ENCODE results near the gene PRDM5. TPM values are rescaled to one million over a fixed set of nuclear protein-coding genes. Genes with fewer than 3 reads are reported as not detected.
"Not testable (repeated sequence)": the region's sequence is repeated elsewhere in the genome, so short reads cannot be mapped to it uniquely, and the experiment has no call there.

Gene PRDM5
- total RNA-seq, 6 donors from 2014 or later, result 8.0 to 28.3 (median 18.9) TPM

DNA sequence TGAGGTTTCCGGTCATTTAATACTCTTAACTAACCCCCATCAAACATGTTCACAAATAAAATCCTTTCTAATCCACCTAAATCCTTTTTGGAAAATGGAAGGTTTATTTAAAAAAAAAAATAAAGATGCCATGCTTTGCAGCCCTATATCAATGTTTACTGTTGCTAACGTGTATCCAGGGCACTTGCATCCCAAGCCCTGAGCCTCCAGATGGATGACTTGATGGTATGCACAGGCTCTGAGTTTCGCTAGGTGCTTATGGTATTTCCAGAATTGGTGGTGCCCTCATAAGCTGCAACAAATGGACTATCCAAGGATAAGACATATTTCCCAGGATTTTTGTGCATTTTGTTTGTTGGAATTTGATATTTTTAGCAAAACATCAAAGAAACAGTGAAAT is 257.7 kb downstream of the PRDM5 start:
- H3K27ac ChIP-seq, result no peak overlapping the region
- ATAC-seq (ENCODE audit: low FRiP score in 2 of 2), result no peak
- no peaks in the 10 kb centered on the region for H3K9me3 ChIP-seq
- TF ChIP-seq EP300 (IDR thresholded peaks at IDR 0.05), result no peak
- H3K4me1 ChIP-seq, result no peaks in the 10 kb centered on the region
- H3K27me3 ChIP-seq, result no peaks in the 10 kb centered on the region
- no peak overlapping the region for H3K4me3 ChIP-seq
- H3K36me3 ChIP-seq, result no peaks in the 10 kb centered on the region
- no peak for DNase-seq
- WGBS, 2 donors, result 87 to 89% methylated on average over 3 of the region's 3 CpGs

DNA sequence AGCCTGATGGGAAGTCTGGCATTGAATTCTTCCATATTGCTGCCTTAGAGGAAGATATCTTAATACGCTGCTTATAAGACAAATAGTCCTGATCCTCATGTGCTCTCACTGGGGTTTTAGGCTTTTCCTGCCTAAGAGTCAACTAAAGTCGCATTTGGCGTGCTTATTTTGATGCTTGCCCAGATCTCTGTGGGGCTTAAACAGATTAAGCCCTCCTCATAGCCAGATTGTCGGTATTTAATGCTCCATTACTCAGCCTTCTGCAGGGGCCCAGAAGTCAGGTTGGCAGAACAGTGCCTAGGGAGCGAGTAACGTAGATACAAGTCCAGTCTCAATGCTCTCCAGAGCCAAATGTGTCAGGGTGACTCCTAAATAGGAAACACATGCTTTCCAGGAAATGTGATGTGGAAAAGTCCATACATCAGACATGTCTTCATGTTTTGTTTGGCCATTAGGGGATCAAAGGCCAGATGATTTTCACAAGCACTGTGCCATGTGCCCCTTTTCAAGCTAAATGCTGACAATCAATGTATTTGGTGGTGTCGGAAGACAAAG is 262.8 kb downstream of the PRDM5 start:
- no peaks in the 10 kb centered on the region for H3K9me3 ChIP-seq
- H3K4me3 ChIP-seq, result no peak overlapping the region
- DNase-seq (no peak), ATAC-seq (ENCODE audit: low FRiP score in 2 of 2) (no peak)
- TF ChIP-seq EP300 (IDR thresholded peaks at IDR 0.05) (no peak), POLR2AphosphoS5 (IDR thresholded peaks at IDR 0.05) (no peak), POLR2A (IDR thresholded peaks at IDR 0.05) (no peak)
- TF ChIP-seq, protein P1, sequence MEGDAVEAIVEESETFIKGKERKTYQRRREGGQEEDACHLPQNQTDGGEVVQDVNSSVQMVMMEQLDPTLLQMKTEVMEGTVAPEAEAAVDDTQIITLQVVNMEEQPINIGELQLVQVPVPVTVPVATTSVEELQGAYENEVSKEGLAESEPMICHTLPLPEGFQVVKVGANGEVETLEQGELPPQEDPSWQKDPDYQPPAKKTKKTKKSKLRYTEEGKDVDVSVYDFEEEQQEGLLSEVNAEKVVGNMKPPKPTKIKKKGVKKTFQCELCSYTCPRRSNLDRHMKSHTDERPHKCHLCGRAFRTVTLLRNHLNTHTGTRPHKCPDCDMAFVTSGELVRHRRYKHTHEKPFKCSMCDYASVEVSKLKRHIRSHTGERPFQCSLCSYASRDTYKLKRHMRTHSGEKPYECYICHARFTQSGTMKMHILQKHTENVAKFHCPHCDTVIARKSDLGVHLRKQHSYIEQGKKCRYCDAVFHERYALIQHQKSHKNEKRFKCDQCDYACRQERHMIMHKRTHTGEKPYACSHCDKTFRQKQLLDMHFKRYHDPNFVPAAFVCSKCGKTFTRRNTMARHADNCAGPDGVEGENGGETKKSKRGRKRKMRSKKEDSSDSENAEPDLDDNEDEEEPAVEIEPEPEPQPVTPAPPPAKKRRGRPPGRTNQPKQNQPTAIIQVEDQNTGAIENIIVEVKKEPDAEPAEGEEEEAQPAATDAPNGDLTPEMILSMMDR (IDR thresholded peaks at IDR 0.05), result no peak
- peaks cover 0 to 8% (median 5%) of the 10 kb centered on the region in 4 donors for H3K4me1 ChIP-seq
- no peak overlapping the region for H3K27ac ChIP-seq
- H3K27me3 ChIP-seq, result no peaks in the 10 kb centered on the region
- H3K36me3 ChIP-seq, result no peaks in the 10 kb centered on the region
- 86 to 87% methylated on average over 7 of the region's 7 CpGs for WGBS, 2 donors

DNA sequence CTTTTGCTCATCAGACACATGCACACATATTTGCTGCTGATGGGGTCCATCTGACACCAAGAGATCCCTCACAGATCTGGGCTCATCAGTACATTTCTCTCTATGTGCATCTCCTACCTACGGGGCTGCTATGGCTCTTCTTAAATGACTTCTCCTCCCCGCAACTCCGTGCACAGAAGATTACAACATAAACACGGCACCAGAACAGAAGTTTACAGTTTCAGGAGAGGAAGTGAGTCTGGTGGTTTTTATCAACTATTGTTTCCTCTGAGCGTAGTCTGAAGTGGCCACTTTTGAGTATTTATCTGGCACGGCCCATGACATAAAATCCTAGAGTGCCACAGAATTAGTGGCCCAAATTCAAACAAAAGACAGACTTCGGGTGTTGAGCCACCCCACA is 263.8 kb downstream of the PRDM5 start:
- WGBS, 2 donors, result 19 to 20% methylated on average over 7 of the region's 7 CpGs
- DNase-seq, result no peak
- Histone ChIP-seq H3K27me3 (no peaks in the 10 kb centered on the region), H3K27ac (no peak overlapping the region), H3K4me1 (peaks cover 0 to 8% (median 5%) of the 10 kb centered on the region in 4 donors), H3K9me3 (no peaks in the 10 kb centered on the region), H3K36me3 (no peaks in the 10 kb centered on the region), H3K4me3 (no peak overlapping the region)
- ATAC-seq (ENCODE audit: low FRiP score in 2 of 2), result no peak
- TF ChIP-seq POLR2AphosphoS5 (IDR thresholded peaks at IDR 0.05) (no peak), EP300 (IDR thresholded peaks at IDR 0.05) (no peak), POLR2A (IDR thresholded peaks at IDR 0.05) (no peak)
- TF ChIP-seq, protein P1 (IDR thresholded peaks at IDR 0.05), result no peak

DNA sequence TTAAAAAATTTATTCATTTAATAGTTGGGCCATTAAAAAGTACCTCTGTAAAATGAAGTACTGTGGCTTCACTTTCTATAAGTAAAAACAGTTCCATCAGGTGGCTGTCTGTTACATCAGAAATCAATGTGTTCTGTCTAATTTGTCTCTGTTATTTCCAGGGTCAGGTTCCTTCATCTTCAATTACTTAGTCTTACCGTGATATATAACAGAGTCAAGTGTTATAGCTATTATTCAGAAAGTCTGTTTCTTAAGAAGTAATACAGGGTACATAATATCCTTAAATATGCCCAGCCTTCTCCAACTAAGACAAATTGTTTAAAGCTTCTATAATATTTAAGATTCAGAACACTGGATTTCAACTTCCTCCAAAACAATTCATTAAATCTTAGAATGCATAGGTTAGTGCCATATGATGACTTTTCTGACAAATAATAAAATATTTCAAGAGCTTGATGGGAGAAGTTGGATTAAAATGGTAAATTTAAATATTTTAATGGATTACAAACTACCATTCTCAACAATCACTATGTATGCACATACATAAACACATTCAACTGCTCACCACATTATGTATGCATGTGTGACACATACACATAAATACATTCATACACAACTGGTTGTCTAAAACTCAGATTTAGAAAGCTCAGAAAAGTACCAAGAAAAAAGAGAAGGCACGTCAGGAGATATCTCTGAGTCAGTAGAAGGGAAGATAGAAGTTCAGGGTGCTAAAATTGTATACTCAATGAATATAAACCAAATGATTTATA is 268.5 kb downstream of the PRDM5 start:
- H3K27me3 ChIP-seq, result no peaks in the 10 kb centered on the region
- no peaks in the 10 kb centered on the region for H3K9me3 ChIP-seq
- no peak overlapping the region for H3K27ac ChIP-seq
- no peak for ATAC-seq (ENCODE audit: low FRiP score in 2 of 2)
- H3K36me3 ChIP-seq, result no peaks in the 10 kb centered on the region
- WGBS, 2 donors, result 95 to 97% methylated on average over 2 of the region's 2 CpGs
- no peak overlapping the region for H3K4me3 ChIP-seq
- no peak for DNase-seq
- peaks cover 0 to 7% (median 5%) of the 10 kb centered on the region in 4 donors for H3K4me1 ChIP-seq
- no peak for TF ChIP-seq POLR2A (IDR thresholded peaks at IDR 0.05)
- TF ChIP-seq, protein P1 (IDR thresholded peaks at IDR 0.05), result no peak
- TF ChIP-seq POLR2AphosphoS5 (IDR thresholded peaks at IDR 0.05), result no peak
- no peak for TF ChIP-seq EP300 (IDR thresholded peaks at IDR 0.05)

DNA sequence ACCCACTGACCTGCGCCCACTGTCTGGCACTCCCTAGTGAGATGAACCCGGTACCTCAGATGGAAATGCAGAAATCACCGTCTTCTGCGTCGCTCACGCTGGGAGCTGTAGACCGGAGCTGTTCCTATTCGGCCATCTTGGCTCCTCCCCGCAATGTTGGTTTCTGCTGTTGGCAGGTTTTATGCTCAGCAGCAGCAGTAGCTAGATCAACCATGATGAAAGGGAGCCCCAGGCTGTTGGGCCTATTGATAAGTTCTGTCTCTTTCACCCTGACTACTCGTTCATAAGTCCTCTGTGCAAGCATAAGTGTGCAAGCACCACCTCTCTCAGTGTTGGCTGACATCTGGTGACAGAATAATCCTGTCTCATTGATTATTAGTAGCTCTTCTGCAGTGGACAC is 274.2 kb downstream of the PRDM5 start:
- H3K9me3 ChIP-seq; H3K27me3 ChIP-seq; H3K4me1 ChIP-seq; H3K27ac ChIP-seq; DNase-seq; ATAC-seq (ENCODE audit: low FRiP score in 2 of 2); H3K36me3 ChIP-seq; H3K4me3 ChIP-seq: not testable (repeated sequence)
- 91 to 95% methylated on average over 8 to 10 of the region's 10 CpGs for WGBS, 2 donors

Small RNA genes within 50 kb of the gene (small RNA-seq; reads per million reads assigned to genes)
- gene RNU6-550P, result 0 reads per million in 4 donors

Other genes with a start within 250 kb of the PRDM5 start
- 100 to 1,000 TPM in 4 of 6 donors, 10 to 100 TPM in 2; 52.4 to 180 (median 129) TPM for gene NDNF, start 149.8 kb upstream of the PRDM5 start, total RNA-seq
- gene TNIP3, start 241.6 kb upstream of the PRDM5 start, total RNA-seq, result 1 to 10 TPM in 5 of 6 donors, under 1 TPM in 1; 0.89 to 8.0 (median 2.3) TPM